Islet precursor cell (in vitro differentiated cells): ENCODE results near the gene FAM180A.

Experiments
- DNase-seq: peaks from one replicate; pipeline ENCODE4 v3.0.0-alpha.2; 2018

The FAM180A gene

GRCh38 chr7:135736586-135737305, 11.9 kb downstream of the FAM180A start:
- DNase-seq, result no peak

- no peak for DNase-seq
These were observed 14.3 kb downstream of the FAM180A start for GRCh38 chr7:135734343-135734689.

DNA sequence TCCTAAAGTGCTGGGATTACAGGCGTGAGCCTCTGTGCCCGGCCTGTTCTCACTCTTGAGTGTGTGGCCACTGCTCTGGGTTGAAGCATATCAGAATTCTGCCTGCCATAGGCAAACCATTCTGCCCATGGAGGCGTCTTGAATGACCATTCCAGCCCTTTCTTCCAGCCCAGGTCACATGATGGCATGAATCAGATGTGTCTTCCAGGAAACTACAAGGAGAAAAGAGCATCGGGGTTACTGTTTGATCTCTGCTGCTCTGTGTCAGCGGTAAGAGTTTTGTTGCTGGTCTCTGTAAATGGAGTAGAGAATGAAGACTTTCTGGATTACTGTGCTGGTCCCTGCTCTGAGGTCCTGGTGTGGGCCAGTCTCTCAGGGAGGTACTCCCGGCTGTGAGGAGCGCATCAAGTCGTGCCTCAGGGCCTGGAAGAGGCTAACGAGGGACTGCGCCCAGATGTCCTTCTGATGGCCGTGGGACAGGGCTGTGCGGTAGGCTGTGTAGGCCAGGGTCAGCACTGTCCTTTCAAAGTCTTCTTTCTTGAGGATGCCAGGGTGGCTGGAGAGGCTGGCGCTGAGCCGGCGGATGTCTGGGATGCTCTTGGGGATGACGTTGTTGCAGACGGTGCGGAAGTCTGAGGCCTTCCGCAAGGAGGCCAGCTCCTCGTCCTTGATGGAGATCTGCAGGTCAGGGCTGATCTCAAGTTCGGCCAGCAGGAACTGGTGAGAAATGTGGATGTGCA, 14.8 kb downstream of the FAM180A start:
- DNase-seq, result no peak

GRCh38 chr7:135731131-135731530, 17.5 kb downstream of the FAM180A start:
- DNase-seq, result no peak

DNA sequence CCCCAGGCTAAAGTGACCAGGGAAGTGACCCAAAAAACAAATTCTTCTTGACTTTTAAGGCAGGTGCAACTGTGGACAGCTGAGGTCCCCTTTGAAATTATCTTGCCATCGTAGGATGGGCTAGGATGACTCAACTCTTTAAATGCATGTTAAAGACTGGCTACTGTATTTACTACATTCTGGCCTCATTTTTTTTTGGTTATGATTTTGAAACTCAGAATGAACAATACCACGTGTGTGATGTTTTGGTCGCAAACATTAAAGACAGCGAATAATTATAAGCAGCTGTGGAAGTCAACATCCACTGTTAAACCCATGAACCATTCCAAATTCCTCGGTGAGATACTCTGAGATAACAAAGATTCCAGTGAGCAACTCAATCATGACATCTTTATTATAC, 19.4 kb downstream of the FAM180A start:
- no peak for DNase-seq

- DNase-seq, result no peak
These were observed 20.4 kb downstream of the FAM180A start, which contains the start of gene SLC13A4 for GRCh38 chr7:135728136-135728669. Gene SLC13A4 (minus strand): TSS chr7:135728186. CDS start chr7:135727496, 690 bp downstream.

DNA sequence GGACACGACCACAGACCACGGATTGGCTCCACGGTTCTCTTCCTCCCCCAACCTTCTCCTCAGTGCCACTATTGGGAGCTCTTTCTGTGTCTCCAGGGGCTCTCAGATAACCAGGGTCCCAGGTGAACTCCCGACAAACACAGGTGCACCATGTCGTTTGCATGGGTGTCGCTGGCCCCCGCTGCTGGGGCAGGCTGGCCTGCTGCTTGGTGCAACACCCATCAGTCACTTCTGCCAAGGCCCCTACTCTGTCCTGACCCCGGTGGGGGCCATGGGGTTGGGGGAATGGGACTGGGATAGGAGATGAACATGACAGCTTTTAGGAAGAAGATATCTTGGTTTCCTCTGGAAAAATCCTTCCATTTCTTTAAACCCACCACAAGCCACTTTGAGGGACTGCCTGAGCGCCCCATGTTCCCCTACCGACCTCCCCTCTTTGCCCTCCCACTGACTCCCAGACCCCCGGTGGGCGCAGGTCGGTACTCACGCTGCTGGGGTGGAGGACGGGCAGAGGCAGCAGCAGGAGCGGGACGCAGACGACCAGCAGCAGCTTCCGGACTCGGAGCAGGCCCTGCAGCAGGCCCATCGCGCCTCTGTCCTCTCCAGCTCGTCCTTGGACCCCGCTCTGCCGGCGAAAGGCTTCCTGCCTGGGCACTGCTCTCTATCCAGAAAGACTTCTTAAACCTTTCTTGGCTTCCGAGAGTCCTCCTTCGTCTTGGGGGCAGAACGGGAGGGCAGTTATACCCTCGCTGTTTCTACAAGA, 21.5 kb downstream of the FAM180A start:
- no peak for DNase-seq

- no peak for DNase-seq
These were observed 22.3 kb downstream of the FAM180A start for GRCh38 chr7:135726276-135726788.

DNA sequence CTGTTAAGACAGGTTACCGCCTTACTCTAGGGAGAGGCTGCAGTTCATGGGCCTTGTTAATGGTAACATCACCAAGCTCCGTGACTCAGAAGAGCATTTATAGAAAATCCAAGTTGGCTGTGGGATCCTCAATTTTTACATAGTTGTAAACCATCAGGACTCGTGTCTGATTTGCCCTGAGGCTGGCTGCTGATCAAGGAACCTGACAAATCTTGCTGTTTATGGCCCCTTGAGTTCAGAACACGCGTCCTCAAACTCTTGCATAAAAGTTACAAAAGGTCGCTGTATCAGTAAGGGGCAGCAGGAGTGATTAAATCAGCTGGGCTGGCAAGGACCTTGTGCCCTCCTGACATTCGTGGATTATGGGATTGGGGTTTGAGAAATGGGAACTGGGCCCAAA, 25.2 kb downstream of the FAM180A start:
- DNase-seq, result no peak

- DNase-seq, result no peak
These were observed 27.3 kb downstream of the FAM180A start for GRCh38 chr7:135721198-135721820.

DNA sequence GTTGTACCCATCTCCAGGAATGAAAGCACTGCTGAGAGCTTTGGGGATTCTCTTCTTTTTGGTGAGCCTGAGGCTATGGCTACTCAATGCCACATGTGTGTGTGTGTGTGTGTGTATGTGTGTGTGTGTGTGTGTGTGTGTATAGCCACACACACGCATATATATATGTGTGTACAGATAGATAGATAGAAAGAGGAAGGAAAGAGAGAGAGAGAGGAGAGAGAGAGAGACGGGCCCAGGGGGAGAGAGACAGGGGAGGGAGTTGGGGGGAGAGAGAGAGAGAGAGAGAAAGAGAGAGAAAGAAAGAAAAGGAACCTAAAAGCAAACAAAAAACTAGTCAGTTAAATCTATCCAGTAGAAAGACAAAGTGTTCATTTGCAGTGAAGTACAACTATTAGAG, 28.9 kb downstream of the FAM180A start:
- no peak for DNase-seq

DNA sequence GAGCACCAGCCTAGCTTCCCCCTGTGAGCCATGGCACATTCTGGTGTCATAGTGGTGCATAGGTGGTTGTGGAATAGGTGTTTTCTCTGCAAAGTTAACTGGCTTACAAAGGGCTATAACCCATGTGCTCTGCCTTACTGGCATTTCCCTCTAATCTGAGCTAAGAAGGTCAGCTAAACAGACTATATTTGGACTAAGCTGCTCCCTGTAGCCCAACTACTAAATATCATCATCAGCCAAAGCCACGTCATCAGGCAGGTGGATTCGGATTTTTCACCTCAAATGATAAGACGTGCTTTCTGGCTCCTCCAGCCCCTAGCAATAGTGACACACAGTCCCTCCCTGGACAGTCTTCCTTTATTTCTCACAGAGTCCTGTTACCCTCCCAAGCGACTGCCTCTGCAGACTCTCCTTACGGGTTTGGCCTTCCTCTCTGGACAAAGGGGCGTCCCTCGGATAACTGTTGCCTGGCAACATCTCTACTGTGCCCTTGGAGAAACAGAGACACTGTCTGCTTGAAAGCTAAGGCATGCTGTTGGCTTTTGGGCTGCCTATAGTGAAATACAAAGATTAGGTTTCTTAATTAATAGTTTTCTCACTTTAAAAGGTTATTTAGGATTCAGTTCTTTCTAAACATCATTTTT, 29.7 kb downstream of the FAM180A start:
- DNase-seq, result no peak

- DNase-seq, result no peak
These were observed 30.4 kb downstream of the FAM180A start for GRCh38 chr7:135718219-135718618.

DNA sequence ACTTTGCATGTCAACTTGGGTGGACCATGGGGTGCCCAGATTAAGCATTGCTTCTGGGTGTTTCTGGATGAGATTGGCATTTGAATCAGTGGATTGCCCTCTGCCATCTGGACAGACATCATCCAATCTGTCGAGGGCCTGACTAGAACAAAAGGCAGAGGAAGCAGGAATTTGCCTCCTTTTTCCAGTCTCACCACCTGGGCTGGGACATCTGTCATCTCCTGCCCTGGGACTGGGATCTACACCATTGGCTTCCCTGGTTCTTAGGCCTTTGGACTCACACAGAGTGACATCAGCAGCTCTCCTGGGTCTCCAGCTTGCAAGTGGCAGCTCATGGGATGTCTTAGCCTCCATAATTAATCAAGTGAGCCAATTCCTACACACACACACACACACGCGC, 30.9 kb downstream of the FAM180A start:
- no peak for DNase-seq

DNA sequence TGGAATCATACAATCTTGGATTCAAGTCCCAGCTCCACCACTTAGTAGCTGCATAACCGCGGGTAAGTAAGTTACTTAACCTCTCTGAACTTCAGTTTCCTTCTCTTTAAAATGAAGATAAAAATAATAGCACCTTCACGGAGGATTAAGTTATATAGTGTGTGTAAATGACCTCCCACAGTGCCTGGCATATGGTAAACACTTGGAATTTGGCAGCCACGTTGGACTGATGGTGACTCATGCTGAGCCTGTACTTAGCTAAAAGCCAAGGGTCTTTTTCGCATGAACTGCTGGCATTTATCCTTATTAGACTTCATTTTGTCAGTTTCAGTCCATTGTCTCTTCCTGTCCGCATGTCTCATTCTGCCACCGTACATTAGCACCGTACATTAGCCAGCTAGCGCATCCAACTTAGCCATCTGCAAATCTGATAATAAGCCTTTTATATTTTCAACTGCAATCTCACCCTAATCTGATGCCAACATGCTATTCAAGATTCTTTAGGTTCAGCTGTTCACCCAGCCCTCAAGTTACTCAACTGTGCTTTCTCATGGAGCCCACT, 31.9 kb downstream of the FAM180A start:
- DNase-seq, result no peak

GRCh38 chr7:135715673-135716072, 32.9 kb downstream of the FAM180A start:
- no peak for DNase-seq

DNA sequence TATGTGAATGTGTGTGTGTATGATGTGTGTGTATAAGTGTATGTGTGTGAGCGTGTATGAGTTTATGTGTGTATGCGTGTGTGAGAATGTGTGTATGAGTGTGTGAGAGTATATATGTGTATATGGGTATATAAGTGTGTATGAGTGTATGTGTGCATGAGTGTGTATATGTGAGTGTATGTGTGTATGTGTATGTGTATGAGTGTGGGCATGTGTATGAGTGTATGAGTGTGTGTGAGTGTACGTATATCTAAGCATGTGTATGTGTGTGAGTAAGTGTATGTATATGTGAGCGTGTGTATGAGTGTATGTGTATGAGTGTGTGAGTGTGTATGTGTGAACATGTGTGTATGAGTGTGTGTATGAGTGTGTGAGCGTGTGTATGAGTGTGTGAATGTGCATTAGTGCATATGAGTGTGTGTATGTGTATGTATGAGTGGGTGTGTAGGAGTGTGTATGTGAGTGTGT, 33.5 kb downstream of the FAM180A start:
- no peak for DNase-seq

- peak; percentile 97 for DNase-seq
These were observed 34.0 kb downstream of the FAM180A start for GRCh38 chr7:135714534-135715009.

DNA sequence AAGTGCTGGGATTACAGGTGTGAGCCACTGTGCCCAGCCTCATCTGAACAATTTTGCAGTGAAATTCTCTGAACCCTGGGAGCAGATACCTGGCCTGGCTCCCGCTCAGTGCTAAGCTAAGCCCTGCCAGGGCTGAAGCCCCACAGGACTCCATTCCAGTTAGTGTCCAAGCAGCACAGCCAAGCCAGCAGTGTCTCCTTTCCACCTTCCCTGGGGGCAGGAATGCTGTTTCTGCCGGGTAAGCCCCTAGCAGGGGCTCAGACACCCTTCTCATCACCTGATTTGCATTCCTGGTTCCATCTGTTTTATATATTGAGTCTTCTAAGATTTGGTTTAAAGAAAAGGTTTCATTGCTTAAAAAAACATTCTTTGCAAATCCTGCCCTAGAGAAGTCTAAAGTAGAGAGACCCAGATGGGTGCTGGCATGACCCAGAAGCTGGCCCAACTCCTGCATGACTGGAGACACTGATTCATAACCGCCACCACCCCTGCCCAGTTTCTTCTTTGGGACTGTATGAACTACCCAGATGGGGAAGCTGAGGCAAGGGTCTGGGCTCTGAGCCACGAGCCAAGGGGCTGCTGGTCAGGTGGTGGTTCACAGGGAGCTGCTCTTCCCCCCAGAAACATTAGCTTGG, 34.7 kb downstream of the FAM180A start:
- DNase-seq, result peak; percentile 85

GRCh38 chr7:135712796-135713195, 35.8 kb downstream of the FAM180A start:
- DNase-seq, result no peak

DNA sequence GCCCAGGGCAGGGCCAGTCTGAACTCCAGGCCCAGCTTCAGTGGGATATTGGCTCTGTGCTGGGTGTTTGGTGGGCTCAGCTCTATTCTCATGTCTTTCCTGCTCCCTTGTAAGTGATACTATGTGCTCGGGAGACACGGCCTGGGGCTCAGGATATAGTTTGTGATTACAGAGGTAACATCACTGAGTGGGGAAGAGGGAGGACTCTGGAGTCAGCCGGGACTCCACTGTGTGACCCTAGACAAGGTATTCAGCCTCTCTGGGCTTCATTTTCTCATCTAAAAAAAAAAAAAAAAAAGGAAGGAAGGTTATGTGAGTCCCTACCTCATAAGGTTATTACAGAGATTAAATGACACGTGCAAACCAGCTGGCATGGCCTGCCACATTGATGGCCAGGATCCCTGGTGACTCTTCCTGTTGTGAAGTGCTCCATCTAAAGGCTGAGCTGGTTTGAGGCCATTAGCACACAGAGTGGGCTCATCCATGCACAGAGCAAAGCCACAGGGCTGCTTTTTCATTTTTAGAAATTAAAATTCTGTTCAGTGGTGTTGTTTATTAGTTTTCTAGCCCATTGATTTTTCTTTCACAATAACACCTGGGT, 36.3 kb downstream of the FAM180A start:
- no peak for DNase-seq
